Loucy (cell line): ENCODE measurements around the gene CEP135.

Source experiments
- EZH2phosphoT487 ChIP-seq: fragments of 200-600 bp; IDR thresholded peaks from 2 replicates; pipeline ENCODE4 v1.6.1; 2018; ENCODE audit warnings: antibody characterized with exemption, mild to moderate bottlenecking, moderate library complexity, borderline replicate concordance
- TF ChIP-seq, protein P1 (sequence below): fragments of 200-600 bp; sonication (generic); conservative IDR thresholded peaks from 2 replicates; pipeline ENCODE4 v1.5.1; 2014; ENCODE audit warnings: mild to moderate bottlenecking, antibody characterized with exemption, low read length

DNA sequence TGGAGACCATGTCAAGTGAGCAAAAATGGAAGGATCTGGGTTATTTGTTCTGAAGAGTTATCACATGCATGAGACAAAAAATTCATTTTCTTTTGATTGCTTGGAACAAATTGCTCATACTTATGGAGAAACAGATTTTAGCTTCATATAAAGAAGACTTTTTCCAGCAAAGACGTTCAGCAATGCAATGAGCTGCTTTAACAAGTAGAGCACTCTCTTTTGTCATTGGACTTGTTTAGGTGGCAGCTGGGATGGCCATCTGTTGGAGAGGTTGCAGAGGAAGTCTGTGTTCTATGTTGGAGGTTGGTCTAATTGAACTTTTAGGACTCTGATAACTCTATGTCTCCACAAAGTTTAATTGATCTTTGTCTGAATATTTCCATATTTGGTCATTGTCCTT is 19.9 kb upstream of the CEP135 start:
- TF ChIP-seq, protein P1, sequence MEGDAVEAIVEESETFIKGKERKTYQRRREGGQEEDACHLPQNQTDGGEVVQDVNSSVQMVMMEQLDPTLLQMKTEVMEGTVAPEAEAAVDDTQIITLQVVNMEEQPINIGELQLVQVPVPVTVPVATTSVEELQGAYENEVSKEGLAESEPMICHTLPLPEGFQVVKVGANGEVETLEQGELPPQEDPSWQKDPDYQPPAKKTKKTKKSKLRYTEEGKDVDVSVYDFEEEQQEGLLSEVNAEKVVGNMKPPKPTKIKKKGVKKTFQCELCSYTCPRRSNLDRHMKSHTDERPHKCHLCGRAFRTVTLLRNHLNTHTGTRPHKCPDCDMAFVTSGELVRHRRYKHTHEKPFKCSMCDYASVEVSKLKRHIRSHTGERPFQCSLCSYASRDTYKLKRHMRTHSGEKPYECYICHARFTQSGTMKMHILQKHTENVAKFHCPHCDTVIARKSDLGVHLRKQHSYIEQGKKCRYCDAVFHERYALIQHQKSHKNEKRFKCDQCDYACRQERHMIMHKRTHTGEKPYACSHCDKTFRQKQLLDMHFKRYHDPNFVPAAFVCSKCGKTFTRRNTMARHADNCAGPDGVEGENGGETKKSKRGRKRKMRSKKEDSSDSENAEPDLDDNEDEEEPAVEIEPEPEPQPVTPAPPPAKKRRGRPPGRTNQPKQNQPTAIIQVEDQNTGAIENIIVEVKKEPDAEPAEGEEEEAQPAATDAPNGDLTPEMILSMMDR = no peak
- TF ChIP-seq EZH2phosphoT487 = no peak
